ENCODE measurements around the gene CENPO.

The CENPO gene

DNA sequence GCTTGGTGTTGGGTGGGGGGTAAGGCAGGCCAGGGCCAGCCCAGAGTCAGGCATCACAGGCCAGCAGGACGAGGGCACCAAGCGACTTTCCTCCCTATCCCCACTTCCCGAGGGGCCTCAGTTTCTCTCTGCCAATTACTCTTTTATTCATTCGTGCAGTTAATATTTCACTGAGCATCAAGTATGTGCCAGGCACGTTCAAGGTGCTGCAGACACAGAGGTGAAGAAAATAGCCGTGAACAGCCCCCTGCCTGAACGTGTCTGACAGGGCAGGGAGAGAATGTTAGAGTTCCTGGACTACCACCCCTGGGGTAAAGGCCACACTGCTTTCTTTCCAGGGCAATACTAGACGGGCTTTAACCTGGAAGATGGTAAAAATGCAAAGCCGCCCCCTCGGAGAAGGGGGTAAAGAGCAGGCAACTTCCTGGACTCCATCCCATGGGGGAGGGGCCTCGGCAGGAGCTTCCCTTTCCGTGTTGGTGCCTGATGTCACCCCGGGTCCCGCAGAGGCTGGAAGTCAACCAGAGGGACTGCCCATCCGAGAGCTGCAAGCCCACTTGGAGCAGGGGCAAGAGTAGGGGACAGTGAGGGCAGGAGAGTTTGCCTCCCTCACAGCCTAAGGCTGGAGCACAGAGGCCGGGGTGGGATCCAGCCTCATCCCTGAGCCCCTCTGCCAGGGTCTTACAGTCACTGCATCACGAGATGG is 47.1 kb downstream of the CENPO start:
- no peaks in the 10 kb centered on the region for H3K36me3 ChIP-seq
- no peaks in the 10 kb centered on the region for H3K4me1 ChIP-seq (ENCODE audit: control insufficient read depth in 1 of 2, insufficient read depth in 1 of 2, low read depth in 1 of 2, low read length in 1 of 2)
- no peak overlapping the region for H3K4me3 ChIP-seq (ENCODE audit: low read depth in 1 of 2, low read length in 1 of 2)
- H3K9me3 ChIP-seq, result no peaks in the 10 kb centered on the region
- no peak overlapping the region for H3K27ac ChIP-seq
- TF ChIP-seq, protein P1, sequence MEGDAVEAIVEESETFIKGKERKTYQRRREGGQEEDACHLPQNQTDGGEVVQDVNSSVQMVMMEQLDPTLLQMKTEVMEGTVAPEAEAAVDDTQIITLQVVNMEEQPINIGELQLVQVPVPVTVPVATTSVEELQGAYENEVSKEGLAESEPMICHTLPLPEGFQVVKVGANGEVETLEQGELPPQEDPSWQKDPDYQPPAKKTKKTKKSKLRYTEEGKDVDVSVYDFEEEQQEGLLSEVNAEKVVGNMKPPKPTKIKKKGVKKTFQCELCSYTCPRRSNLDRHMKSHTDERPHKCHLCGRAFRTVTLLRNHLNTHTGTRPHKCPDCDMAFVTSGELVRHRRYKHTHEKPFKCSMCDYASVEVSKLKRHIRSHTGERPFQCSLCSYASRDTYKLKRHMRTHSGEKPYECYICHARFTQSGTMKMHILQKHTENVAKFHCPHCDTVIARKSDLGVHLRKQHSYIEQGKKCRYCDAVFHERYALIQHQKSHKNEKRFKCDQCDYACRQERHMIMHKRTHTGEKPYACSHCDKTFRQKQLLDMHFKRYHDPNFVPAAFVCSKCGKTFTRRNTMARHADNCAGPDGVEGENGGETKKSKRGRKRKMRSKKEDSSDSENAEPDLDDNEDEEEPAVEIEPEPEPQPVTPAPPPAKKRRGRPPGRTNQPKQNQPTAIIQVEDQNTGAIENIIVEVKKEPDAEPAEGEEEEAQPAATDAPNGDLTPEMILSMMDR (IDR thresholded peaks at IDR 0.05), result no peak
- H3K27me3 ChIP-seq, result no peaks in the 10 kb centered on the region

DNA sequence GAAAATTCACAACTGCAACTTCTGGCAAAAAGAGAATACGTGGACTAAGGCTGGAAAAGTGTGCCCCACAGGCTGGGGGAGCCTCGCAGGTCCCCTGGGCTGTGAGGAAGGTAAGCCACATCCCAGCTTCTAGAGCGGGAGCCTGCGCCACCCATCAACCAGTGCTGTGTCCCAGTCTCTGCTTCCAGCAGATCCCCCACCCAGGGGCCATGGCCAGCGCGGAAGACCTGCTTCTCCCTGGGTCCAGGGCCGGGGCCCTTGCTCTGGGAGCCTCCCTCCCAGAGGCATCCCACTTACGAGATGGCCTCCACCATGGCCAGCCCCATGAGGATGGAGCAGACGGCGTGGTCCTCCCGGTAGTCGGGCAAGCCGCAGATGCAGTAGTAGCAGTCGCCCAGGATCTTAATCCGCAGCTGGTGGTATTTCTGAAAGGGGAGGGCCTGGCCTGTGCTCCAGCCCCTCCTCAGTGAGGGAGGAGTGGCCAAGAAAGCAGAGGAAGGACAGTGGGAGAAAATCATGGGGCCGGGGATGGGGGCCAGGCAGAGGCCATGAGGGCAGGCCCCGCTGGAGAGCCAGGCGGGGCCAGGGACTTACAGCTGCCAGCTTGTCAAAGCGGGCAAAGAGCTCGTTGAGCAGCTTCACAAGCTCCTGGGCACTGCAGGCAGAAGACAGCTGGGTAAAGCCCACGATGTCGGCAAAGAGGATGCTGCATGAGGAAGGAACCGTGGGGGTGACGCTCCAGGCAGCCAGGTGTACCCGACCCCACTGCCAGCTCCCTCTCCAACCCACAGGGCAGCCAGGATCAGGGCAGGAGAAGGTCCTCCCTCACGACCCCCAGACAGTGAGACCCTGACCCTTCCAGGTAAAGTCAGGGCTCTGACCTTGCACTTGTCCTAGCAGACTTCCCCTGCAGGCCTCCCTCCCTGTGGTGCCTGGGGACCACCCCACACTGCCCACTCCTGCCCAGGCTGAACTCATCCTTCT is 48.0 kb downstream of the CENPO start:
- TF ChIP-seq, protein P1 (IDR thresholded peaks at IDR 0.05), result no peak
- Histone ChIP-seq H3K27me3 (no peaks in the 10 kb centered on the region), H3K27ac (no peak overlapping the region), H3K9me3 (no peaks in the 10 kb centered on the region), H3K36me3 (no peaks in the 10 kb centered on the region), H3K4me1 (ENCODE audit: control insufficient read depth in 1 of 2, insufficient read depth in 1 of 2, low read depth in 1 of 2, low read length in 1 of 2) (no peaks in the 10 kb centered on the region), H3K4me3 (ENCODE audit: low read depth in 1 of 2, low read length in 1 of 2) (no peak overlapping the region)

DNA sequence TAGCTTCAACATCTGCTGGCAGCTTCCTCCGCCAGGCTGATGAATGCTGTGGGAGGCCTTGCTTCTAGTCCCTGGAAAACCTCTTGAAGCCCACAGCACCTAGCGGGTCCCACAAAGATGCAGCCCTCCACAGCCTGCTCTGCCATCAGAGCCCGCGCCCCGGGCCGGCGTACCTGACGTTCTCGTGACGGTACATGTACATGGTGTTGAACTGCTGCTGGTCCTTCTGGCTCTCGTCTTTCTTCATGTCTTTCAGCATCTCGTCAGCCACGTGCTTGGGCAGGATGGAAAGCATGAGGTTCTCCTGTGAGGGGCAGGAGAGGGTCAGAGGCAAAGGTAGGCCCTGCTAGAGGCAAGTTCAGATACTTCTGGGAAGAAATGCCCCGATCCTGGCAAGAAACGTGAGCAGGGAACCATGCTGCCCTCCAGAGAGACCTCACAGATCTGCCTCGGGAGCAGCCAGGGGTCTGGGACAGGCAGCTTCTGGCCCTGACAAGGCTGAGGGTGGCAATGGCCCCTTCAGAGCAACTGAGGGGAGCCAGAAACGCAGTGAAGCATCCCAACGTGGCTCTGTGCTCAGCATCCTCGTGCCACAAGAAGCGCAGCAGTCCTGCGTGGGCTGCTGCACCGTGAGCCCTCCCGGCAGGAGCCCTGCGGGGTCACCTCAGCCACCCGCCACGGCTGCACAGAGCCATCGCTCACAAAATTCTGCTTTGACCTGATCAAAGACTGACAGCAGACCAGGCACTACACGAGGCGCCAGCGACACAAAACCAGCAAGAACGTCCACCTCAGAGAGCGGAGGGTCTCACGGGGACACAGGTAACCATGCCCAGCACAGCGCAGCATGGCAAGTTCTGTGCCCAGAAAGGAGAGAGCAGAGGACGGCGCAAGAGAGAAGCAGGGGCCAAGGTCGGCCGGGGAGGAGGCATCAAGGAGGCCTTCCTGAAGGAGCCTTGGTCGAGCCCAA is 49.1 kb downstream of the CENPO start:
- H3K4me1 ChIP-seq (ENCODE audit: control insufficient read depth in 1 of 2, insufficient read depth in 1 of 2, low read depth in 1 of 2, low read length in 1 of 2), result no peaks in the 10 kb centered on the region
- no peaks in the 10 kb centered on the region for H3K27me3 ChIP-seq
- H3K4me3 ChIP-seq (ENCODE audit: low read depth in 1 of 2, low read length in 1 of 2), result no peak overlapping the region
- H3K27ac ChIP-seq, result no peak overlapping the region
- H3K9me3 ChIP-seq, result no peaks in the 10 kb centered on the region
- TF ChIP-seq, protein P1 (IDR thresholded peaks at IDR 0.05), result no peak
- H3K36me3 ChIP-seq, result no peaks in the 10 kb centered on the region

DNA sequence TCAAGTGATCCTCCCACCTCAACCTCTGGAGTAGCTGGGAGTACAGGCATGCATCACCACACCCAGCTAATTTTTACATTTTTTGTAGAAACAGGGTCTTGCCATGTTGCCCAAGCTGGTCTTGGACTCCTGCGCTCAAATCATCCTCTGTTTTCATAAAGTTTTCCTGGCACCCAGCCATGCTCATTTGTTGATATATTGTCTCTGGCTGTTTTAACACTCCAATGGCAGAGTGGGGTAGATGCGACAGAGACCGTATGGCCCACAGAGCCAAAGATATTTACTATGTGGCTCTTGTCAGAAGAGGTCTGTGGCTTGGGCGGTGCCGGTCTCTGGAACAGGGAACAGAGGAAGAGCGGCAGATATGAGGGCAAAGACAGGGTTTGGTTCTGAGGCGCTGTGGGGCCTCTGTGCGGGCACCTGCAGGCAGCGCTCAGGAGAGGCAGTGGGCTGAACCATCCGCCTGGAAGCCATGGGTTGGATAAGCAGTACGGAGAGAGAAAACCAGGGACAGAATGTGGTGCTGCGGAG is 50.2 kb downstream of the CENPO start:
- no peaks in the 10 kb centered on the region for H3K4me1 ChIP-seq (ENCODE audit: control insufficient read depth in 1 of 2, insufficient read depth in 1 of 2, low read depth in 1 of 2, low read length in 1 of 2)
- no peaks in the 10 kb centered on the region for H3K27me3 ChIP-seq
- TF ChIP-seq, protein P1 (IDR thresholded peaks at IDR 0.05), result no peak
- H3K9me3 ChIP-seq, result no peaks in the 10 kb centered on the region
- no peaks in the 10 kb centered on the region for H3K36me3 ChIP-seq
- no peak overlapping the region for H3K4me3 ChIP-seq (ENCODE audit: low read depth in 1 of 2, low read length in 1 of 2)
- no peak overlapping the region for H3K27ac ChIP-seq
